Measurements from ENCODE around the gene PTMS. TPM values are rescaled to one million over a fixed set of nuclear protein-coding genes. Genes with fewer than 3 reads are reported as not detected.
A peak's percentile ranks its signal among the peaks of the same experiment; 100 is the strongest.

Gene PTMS
- total and polyA plus RNA-seq, 8 donors: 22.8 to 363 (median 156) TPM

DNA sequence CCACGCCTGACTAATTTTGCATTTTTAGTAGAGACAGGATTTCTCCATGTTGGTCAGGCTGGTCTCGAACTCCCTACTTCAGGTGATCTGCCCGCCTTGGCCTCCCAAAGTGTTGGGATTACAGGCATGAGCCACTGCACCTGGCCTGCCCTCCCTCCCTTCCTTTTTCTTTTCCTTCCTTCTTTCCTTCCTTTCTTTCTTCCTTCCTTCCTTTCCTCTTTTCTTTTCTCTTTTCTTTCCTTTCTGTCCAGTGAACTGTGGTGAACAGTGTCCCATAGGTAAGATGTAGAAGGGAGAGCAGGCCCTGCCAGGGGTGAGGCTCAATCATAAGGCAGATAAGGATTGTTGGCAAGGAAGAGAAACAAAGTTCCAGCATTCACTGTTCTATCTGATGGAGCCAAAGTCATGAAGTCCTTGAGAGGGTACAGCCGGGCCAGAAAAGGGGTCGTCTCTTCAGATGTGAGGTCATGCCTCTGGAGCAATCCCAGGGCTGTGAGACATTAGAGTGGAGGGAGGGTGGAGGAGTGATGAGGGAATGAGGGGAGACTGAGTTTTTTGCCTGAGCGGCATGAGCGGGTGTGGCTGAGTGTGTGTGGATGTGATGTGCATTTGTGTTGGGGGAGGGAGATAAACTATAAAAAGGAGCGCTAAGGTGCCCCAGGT is 9.0 kb upstream of the PTMS start:
- WGBS, 5 donors: 52 to 67% (median 59%) methylated on average over 8 of the region's 8 CpGs
- Histone ChIP-seq H3K4me1 (peaks cover 3 to 35% (median 20%) of the 10 kb centered on the region in 4 donors), H3K36me3 (no peaks in the 10 kb centered on the region), H3K27me3 (no peaks in the 10 kb centered on the region), H3K4me3 (no peak overlapping the region), H3K9me3 (no peaks in the 10 kb centered on the region), H3K27ac (no peak overlapping the region)
- peak in 1 of 2 donors; percentile 28 for DNase-seq
- intact Hi-C loops (cut with DNase I; ENCODE audit: low total_unique reads): no loop called here
- TF ChIP-seq POLR2AphosphoS5 (IDR thresholded peaks at IDR 0.05) (no peak), POLR2A (IDR thresholded peaks at IDR 0.05) (no peak), EP300 (IDR thresholded peaks at IDR 0.05) (no peak)
- TF ChIP-seq, protein P1, sequence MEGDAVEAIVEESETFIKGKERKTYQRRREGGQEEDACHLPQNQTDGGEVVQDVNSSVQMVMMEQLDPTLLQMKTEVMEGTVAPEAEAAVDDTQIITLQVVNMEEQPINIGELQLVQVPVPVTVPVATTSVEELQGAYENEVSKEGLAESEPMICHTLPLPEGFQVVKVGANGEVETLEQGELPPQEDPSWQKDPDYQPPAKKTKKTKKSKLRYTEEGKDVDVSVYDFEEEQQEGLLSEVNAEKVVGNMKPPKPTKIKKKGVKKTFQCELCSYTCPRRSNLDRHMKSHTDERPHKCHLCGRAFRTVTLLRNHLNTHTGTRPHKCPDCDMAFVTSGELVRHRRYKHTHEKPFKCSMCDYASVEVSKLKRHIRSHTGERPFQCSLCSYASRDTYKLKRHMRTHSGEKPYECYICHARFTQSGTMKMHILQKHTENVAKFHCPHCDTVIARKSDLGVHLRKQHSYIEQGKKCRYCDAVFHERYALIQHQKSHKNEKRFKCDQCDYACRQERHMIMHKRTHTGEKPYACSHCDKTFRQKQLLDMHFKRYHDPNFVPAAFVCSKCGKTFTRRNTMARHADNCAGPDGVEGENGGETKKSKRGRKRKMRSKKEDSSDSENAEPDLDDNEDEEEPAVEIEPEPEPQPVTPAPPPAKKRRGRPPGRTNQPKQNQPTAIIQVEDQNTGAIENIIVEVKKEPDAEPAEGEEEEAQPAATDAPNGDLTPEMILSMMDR (IDR thresholded peaks at IDR 0.05): no peak

- Histone ChIP-seq H3K27ac (no peak overlapping the region), H3K4me1 (peaks cover 5 to 39% (median 19%) of the 10 kb centered on the region in 4 donors), H3K27me3 (no peaks in the 10 kb centered on the region), H3K36me3 (no peaks in the 10 kb centered on the region), H3K9me3 (no peaks in the 10 kb centered on the region), H3K4me3 (no peak overlapping the region)
- 79 to 90% (median 86%) methylated on average over 9 of the region's 9 CpGs for WGBS, 5 donors
- intact Hi-C loops (cut with DNase I; ENCODE audit: low total_unique reads): no loop called here
- peak in 1 of 2 donors; percentile 35 for DNase-seq
- TF ChIP-seq EP300 (IDR thresholded peaks at IDR 0.05) (no peak), POLR2AphosphoS5 (IDR thresholded peaks at IDR 0.05) (no peak), POLR2A (IDR thresholded peaks at IDR 0.05) (no peak)
- TF ChIP-seq, protein P1 (IDR thresholded peaks at IDR 0.05): no peak
Measured at GRCh38 chr12:6758506-6759095, 7.6 kb upstream of the PTMS start.

- no peaks in the 10 kb centered on the region for H3K27me3 ChIP-seq
- WGBS, 5 donors: 68 to 84% (median 76%) methylated on average over 5 of the region's 5 CpGs
- intact Hi-C loops (cut with DNase I; ENCODE audit: low total_unique reads): no loop called here
- peaks cover 14 to 42% (median 25%) of the 10 kb centered on the region in 4 donors for H3K4me1 ChIP-seq
- no peak overlapping the region for H3K4me3 ChIP-seq
- no peak overlapping the region for H3K27ac ChIP-seq
- TF ChIP-seq, protein P1 (IDR thresholded peaks at IDR 0.05): no peak
- no peak for DNase-seq
- H3K9me3 ChIP-seq: no peaks in the 10 kb centered on the region
- no peaks in the 10 kb centered on the region for H3K36me3 ChIP-seq
Measured at GRCh38 chr12:6759741-6760140, 6.4 kb upstream of the PTMS start.

- Histone ChIP-seq H3K4me3 (peak overlapping the region in 3 of 4 donors; percentile 18 to 28 (median 26)), H3K9me3 (no peaks in the 10 kb centered on the region), H3K4me1 (peaks cover 39 to 57% (median 45%) of the 10 kb centered on the region in 4 donors), H3K36me3 (no peaks in the 10 kb centered on the region), H3K27ac (peak overlapping the region; percentile 75 to 96 (median 91)), H3K27me3 (no peaks in the 10 kb centered on the region)
- intact Hi-C loops (cut with DNase I; ENCODE audit: low total_unique reads): no loop called here
- no peak for TF ChIP-seq POLR2A (IDR thresholded peaks at IDR 0.05)
- TF ChIP-seq, protein P1 (IDR thresholded peaks at IDR 0.05): no peak
- TF ChIP-seq EP300 (IDR thresholded peaks at IDR 0.05): no peak
- TF ChIP-seq POLR2AphosphoS5 (IDR thresholded peaks at IDR 0.05): no peak
- DNase-seq: no peak
- 51 to 61% (median 57%) methylated on average over 4 of the region's 4 CpGs for WGBS, 5 donors
Measured at GRCh38 chr12:6763380-6763779, 2.8 kb upstream of the PTMS start.
